ENCODE results near the gene DNAH3.

Gene DNAH3

GRCh38 chr16:20925751-20926150 is 224.9 kb downstream of the DNAH3 start:
- no peak for TF ChIP-seq FOXP2 (optimal IDR thresholded peaks at IDR 0.05; ENCODE audit: borderline replicate concordance, extremely low read depth, extremely low read length, insufficient read depth)
- no peak for TF ChIP-seq SIN3A (IDR thresholded peaks at IDR 0.05; ENCODE audit: borderline replicate concordance, insufficient read depth, low read length)
- TF ChIP-seq TAF1 (IDR thresholded peaks at IDR 0.05; ENCODE audit: borderline replicate concordance, insufficient read depth, low read length) = no peak
- TF ChIP-seq REST (IDR thresholded peaks at IDR 0.05; ENCODE audit: insufficient read depth in 1 of 2, low read depth in 2 of 2, low read length in 2 of 2) = no peak
- no peak for TF ChIP-seq POLR2AphosphoS5 (IDR thresholded peaks at IDR 0.05; ENCODE audit: low read depth, low read length)

GRCh38 chr16:20923876-20924275 is 226.8 kb downstream of the DNAH3 start:
- TF ChIP-seq FOXP2 (optimal IDR thresholded peaks at IDR 0.05; ENCODE audit: borderline replicate concordance, extremely low read depth, extremely low read length, insufficient read depth) = no peak
- no peak for TF ChIP-seq SIN3A (IDR thresholded peaks at IDR 0.05; ENCODE audit: borderline replicate concordance, insufficient read depth, low read length)
- no peak for TF ChIP-seq REST (IDR thresholded peaks at IDR 0.05; ENCODE audit: insufficient read depth in 1 of 2, low read depth in 2 of 2, low read length in 2 of 2)
- TF ChIP-seq TAF1 (IDR thresholded peaks at IDR 0.05; ENCODE audit: borderline replicate concordance, insufficient read depth, low read length) = no peak
- no peak for TF ChIP-seq POLR2AphosphoS5 (IDR thresholded peaks at IDR 0.05; ENCODE audit: low read depth, low read length)

GRCh38 chr16:20920799-20921198 is 229.8 kb downstream of the DNAH3 start:
- TF ChIP-seq SIN3A (IDR thresholded peaks at IDR 0.05; ENCODE audit: borderline replicate concordance, insufficient read depth, low read length) (no peak), POLR2AphosphoS5 (IDR thresholded peaks at IDR 0.05; ENCODE audit: low read depth, low read length) (no peak), FOXP2 (optimal IDR thresholded peaks at IDR 0.05; ENCODE audit: borderline replicate concordance, extremely low read depth, extremely low read length, insufficient read depth) (no peak)

GRCh38 chr16:20920091-20920490 is 230.6 kb downstream of the DNAH3 start:
- TF ChIP-seq POLR2AphosphoS5 (IDR thresholded peaks at IDR 0.05; ENCODE audit: low read depth, low read length) = no peak
- TF ChIP-seq REST (IDR thresholded peaks at IDR 0.05; ENCODE audit: insufficient read depth in 1 of 2, low read depth in 2 of 2, low read length in 2 of 2) = no peak

- TF ChIP-seq REST (IDR thresholded peaks at IDR 0.05; ENCODE audit: insufficient read depth in 1 of 2, low read depth in 2 of 2, low read length in 2 of 2) (no peak), SIN3A (IDR thresholded peaks at IDR 0.05; ENCODE audit: borderline replicate concordance, insufficient read depth, low read length) (no peak)
Measured at GRCh38 chr16:20918486-20919239, 232.0 kb downstream of the DNAH3 start.
